ENCODE results near the gene GKN2.

Gene GKN2

GRCh38 chr2:68952887-68953521 is at the start of gene GKN2:
Gene GKN2 (minus strand): TSS chr2:68952893. CDS start chr2:68952861, 32 bp downstream.
- DNase-seq (ENCODE audit: low read depth): no peak

DNA sequence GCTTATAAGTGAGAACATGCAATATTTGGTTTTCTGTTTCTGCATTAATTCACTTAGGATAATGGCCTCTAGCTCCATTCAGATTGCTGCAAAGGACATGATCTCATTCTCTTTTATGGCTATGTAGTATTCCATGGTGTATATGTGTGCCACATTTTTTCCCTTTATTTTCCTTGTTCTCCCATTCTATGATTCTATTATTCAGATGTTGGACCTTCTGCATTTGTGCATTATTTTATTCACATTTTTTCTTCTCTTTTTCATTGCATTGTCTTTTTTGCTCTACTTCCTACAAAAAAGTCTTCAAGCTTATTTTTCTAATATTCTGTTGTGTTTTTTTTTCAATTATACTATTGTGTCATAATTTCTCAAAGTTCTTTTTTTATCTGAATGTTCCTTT is 49.2 kb upstream of the GKN2 start:
- DNase-seq (ENCODE audit: low read depth): no peak

GRCh38 chr2:68997401-68997800 is 44.7 kb upstream of the GKN2 start:
- no peak for DNase-seq (ENCODE audit: low read depth)

- DNase-seq (ENCODE audit: low read depth): no peak
Measured at GRCh38 chr2:68995916-68996315, 43.2 kb upstream of the GKN2 start.

GRCh38 chr2:68994864-68995263 is 42.2 kb upstream of the GKN2 start:
- DNase-seq (ENCODE audit: low read depth): no peak

DNA sequence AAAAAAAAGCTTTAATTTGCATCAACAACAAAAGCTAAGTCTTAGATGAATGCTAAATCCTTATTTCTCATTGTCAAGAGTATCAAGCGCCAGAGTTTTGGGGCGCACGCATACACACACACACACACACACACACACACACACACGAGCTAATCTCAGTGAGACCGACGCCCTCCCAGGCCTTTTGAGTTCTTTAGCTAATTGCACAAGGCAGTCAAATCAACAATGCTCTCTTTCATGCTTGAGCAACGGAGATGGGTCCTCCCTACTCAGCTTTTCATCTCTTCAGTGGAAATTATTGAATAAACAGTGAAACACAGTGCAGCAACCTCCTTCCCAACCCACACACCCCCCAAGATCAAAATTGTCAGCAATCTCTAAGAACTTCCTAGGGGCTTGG is 41.0 kb upstream of the GKN2 start:
- no peak for DNase-seq (ENCODE audit: low read depth)

DNA sequence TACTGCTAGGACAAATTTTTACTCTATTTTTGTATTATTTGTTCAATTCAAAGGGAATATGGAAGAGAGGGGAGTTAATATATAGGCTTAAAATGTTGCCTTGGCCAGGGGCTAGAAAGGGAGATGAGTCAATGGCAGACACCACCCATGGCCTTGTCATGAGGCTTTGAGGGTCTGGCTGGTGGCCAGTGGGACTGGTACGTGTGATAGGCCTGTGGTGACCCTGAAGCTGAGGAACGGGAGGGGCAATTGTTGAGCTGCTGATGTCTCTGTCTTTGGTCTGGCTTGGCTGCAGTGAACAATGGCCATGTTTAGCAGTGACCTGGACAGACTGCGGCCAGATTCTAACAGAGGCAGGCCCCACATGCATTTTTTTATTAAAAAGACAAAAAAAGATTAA is 40.2 kb upstream of the GKN2 start:
- no peak for DNase-seq (ENCODE audit: low read depth)

GRCh38 chr2:68992341-68992740 is 39.6 kb upstream of the GKN2 start:
- DNase-seq (ENCODE audit: low read depth): no peak

GRCh38 chr2:68989035-68989434 is 36.3 kb upstream of the GKN2 start:
- DNase-seq (ENCODE audit: low read depth): no peak

DNA sequence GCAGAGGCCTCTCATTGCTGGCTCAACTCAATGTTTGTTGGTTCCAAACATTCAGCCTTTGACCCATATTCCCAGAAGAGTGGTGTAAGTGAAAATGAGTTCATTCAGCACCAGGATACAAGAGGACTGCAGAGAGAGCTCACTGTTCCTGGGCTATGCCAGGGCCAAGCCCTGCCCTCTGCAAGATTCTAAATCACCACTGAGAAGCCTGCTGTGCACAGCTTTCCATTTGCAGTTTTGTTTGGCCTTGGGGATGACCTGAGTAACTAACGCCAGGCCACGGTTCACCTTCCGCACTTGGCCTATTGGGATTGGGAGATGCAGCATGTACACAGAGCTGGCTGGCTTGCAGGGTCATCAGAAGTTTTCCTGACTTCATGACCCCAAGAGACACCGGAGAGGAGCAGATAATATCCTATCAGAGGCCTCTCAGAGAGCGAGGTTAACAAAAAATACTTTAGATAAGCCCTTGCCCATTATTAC is 34.4 kb upstream of the GKN2 start:
- DNase-seq (ENCODE audit: low read depth): no peak

DNA sequence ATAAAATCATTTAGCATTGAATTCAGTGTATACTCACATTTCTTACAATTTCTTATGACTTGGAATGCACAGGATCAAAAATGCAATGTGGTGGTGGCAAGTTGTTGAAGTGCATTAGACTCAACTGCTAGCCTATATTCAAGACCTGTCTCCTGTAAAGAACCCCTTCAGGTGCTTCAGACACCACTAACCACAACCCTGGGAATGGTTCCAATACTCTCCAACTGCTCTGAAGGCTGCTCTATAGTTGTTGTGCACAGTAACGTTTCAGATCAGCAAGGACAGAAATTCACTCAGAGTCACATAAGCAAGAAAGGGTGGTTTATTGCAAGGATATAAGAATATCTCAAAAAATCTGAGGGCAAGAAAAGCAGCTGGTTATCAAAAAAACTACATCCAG is 28.3 kb upstream of the GKN2 start:
- DNase-seq (ENCODE audit: low read depth): no peak

- DNase-seq (ENCODE audit: low read depth): no peak
Measured at GRCh38 chr2:68978098-68978497, 25.4 kb upstream of the GKN2 start.

GRCh38 chr2:68977453-68977852 is 24.8 kb upstream of the GKN2 start:
- no peak for DNase-seq (ENCODE audit: low read depth)

- no peak for DNase-seq (ENCODE audit: low read depth)
Measured at GRCh38 chr2:68975844-68976243, 23.2 kb upstream of the GKN2 start.

DNA sequence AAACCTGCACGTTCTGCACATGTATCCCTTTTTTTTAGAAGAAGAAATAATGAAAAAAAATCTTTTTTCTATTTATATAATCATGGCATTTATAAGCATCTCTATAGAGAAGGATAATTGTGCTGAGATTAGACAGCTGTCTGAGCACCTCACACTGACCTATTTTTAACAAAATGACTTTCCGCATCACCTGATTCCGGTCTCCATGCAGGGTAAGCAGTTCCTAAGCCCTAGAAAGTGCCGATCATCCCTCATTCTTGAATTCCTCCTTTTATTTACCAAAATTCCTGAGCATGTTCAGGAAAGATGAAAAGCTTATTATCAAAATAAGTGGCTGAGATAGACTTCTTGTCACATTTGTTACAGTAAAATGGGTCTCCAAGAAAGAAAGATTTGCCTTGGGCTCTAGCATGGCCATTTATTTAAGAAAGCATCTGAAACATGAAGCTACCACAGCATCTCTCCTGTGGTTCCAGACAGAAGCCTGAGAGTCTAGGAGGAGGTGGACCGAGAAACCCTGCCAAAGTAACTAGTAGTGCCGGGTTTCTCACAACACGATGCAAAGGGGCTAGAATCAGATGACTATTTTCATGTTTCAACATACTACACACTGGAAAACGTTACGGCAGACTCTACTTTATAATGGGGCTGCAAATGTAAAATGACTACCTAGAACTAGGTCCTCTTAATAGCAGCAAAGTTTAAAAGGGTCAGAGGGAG is 22.4 kb upstream of the GKN2 start:
- no peak for DNase-seq (ENCODE audit: low read depth)

GRCh38 chr2:68974251-68974650 is 21.6 kb upstream of the GKN2 start, which contains the start of gene GKN1:
Gene GKN1 (plus strand): TSS chr2:68974636. CDS start chr2:68974678, 42 bp downstream.
- DNase-seq (ENCODE audit: low read depth): no peak

DNA sequence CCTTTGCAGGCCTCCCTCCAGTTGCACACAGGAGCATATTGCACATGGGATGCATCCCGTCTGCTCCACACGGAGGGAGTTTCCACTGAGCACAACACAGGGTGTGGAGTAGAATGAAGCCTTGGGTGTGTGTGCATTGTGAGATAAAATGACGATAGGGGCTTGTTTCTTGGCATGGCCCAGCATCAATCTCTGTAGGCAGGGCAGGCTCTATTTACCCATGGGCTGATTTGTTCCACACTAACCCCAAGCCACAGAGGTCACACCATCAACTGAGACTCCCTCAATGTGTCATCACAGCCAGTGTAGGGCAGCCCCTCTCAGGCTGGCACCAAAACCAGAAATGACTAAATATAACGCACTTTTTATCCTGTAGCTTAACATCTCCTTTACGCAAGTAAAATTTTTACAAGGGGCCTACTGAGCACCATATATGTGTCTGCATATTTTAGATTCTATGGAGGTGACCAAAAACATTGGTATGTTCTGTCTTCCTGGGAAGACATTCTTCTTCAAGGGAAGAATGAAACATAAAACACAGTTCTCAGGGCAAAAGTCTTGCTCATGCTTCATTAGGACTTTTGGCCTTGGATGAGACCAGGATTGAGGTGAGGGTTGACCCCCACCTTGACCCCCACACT is 19.0 kb upstream of the GKN2 start:
- DNase-seq (ENCODE audit: low read depth): no peak

DNA sequence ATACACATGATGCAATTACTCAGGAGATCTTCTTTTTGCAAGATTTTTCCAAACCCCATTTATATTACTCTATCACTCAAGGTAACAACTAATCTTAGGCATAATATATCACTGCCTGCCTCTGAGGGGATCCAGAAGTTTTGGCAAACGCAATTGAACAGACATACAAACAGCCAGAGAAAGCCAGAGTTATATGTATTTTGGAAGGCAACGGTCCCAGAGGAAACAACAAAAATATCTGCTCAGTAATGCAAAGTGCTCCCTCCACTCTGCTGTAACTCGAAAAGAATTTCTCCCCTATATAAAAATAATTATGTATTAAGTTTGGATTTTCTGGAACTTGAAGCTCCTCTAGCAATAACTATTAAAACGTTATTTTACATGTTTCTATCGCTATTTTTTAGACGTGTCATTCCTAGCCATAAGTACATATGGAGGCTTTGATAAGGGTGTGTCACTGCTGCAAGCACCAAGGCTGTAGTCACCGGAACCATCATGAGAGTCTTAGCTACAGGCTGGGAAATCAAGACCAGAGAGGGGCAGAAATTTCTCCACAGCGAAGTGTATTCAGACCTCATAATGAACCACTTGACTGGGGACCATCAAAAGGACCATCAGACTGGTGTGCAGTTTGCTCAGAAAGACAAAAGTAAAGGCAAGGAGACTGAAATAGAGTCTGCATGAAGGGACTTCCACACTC is 18.0 kb upstream of the GKN2 start:
- no peak for DNase-seq (ENCODE audit: low read depth)

- DNase-seq (ENCODE audit: low read depth): no peak
Measured at GRCh38 chr2:68969736-68970490, 17.2 kb upstream of the GKN2 start.

GRCh38 chr2:68968221-68968620 is 15.5 kb upstream of the GKN2 start:
- no peak for DNase-seq (ENCODE audit: low read depth)

GRCh38 chr2:68964282-68964681 is 11.6 kb upstream of the GKN2 start:
- no peak for DNase-seq (ENCODE audit: low read depth)

GRCh38 chr2:68961380-68961779 is 8.7 kb upstream of the GKN2 start:
- no peak for DNase-seq (ENCODE audit: low read depth)

Data from stimulated activated CD8-positive, alpha-beta memory T cell treated with anti-CD3 and anti-CD28 coated beads, Interleukin-7, amount 100 ng/mL, for 24 hours (primary cell).